Mesenchymal stem cell (in vitro differentiated cells and primary cell): ENCODE measurements around the gene ALDOA.

Source experiments
- DNase-seq: peaks from one replicate; pipeline ENCODE4 v3.0.0-alpha.2; 2013
- H2AFZ ChIP-seq: one replicate; pipeline ENCODE4 v1.6.1; 2013; ENCODE audit warnings: low read depth, mild to moderate bottlenecking, control low read depth, inconsistent platforms, low read length, moderate library complexity
- H2AK5ac ChIP-seq: 2 replicates; pipeline ENCODE4 v1.6.1; 2013; ENCODE audit warnings: low read length, moderate library complexity, mild to moderate bottlenecking, inconsistent platforms; ENCODE audit not compliant: severe bottlenecking
- H2BK120ac ChIP-seq: one replicate; pipeline ENCODE4 v1.6.1; 2013; ENCODE audit warnings: low read depth, mild to moderate bottlenecking, inconsistent platforms, low read length, moderate library complexity
- H2BK12ac ChIP-seq, 2 experiments: one replicate each; pipeline ENCODE4 v1.6.1; 2013; ENCODE audit warnings: inconsistent platforms in 2 of 2, low read length in 2 of 2, mild to moderate bottlenecking in 2 of 2, moderate library complexity in 2 of 2, control low read depth in 1 of 2
- H2BK15ac ChIP-seq: one replicate; pipeline ENCODE4 v1.6.1; 2013; ENCODE audit warnings: mild to moderate bottlenecking, low read depth, inconsistent platforms; ENCODE audit not compliant: poor library complexity, severe bottlenecking
- H2BK5ac ChIP-seq: 2 replicates; pipeline ENCODE4 v1.6.1; 2013; ENCODE audit warnings: low read depth, mild to moderate bottlenecking, low read length, control low read depth, inconsistent platforms; ENCODE audit not compliant: poor library complexity, severe bottlenecking
- H3K14ac ChIP-seq, 2 experiments: one replicate each; pipeline ENCODE4 v1.6.1; 2013; ENCODE audit warnings: inconsistent platforms in 2 of 2, low read length in 2 of 2, control low read depth in 1 of 2, mild to moderate bottlenecking in 1 of 2, moderate library complexity in 1 of 2
- H3K18ac ChIP-seq, 2 experiments: one replicate each; pipeline ENCODE4 v1.6.1; 2013; ENCODE audit warnings: inconsistent platforms in 2 of 2, low read length in 2 of 2, control low read depth in 1 of 2, low read depth in 1 of 2, mild to moderate bottlenecking in 1 of 2
- H3K23ac ChIP-seq, 2 experiments: one replicate each; pipeline ENCODE4 v1.6.1; 2013; ENCODE audit warnings: inconsistent platforms in 2 of 2, low read length in 2 of 2, mild to moderate bottlenecking in 2 of 2, moderate library complexity in 2 of 2, control low read depth in 1 of 2
- H3K27ac ChIP-seq: 2 replicates; pipeline ENCODE4 v1.5.1; 2013; ENCODE audit warnings: mild to moderate bottlenecking, moderate library complexity, low read length, control low read depth, inconsistent platforms; ENCODE audit not compliant: poor library complexity, severe bottlenecking
- H3K27me3 ChIP-seq, 2 experiments: 2 replicates each; pipeline versions ENCODE4 v1.6.1 to v1.7.0; 2013; ENCODE audit warnings: low read length in 2 of 2, mild to moderate bottlenecking in 2 of 2, moderate library complexity in 2 of 2, control low read depth in 1 of 2, inconsistent platforms in 1 of 2; ENCODE audit not compliant: control insufficient read depth in 1 of 2, insufficient read depth in 1 of 2
- H3K36me3 ChIP-seq, 2 experiments: 2 replicates each; pipeline versions ENCODE4 v1.6.1 to v1.7.0; 2013; ENCODE audit warnings: low read length in 2 of 2, control low read depth in 1 of 2, inconsistent platforms in 1 of 2, low read depth in 1 of 2, mild to moderate bottlenecking in 1 of 2; ENCODE audit not compliant: insufficient read depth in 2 of 2, control insufficient read depth in 1 of 2
- H3K4ac ChIP-seq, 2 experiments: one replicate each; pipeline ENCODE4 v1.6.1; 2013; ENCODE audit warnings: inconsistent platforms in 2 of 2, low read length in 2 of 2, mild to moderate bottlenecking in 2 of 2, moderate library complexity in 2 of 2, control low read depth in 1 of 2, low read depth in 1 of 2
- H3K4me1 ChIP-seq: 2 replicates; pipeline ENCODE4 v1.6.1; 2013; ENCODE audit warnings: low read depth, low read length, control low read depth; ENCODE audit not compliant: control insufficient read depth, insufficient read depth
- H3K4me2 ChIP-seq: 2 replicates; pipeline ENCODE4 v1.6.1; 2013; ENCODE audit warnings: low read length, mild to moderate bottlenecking, inconsistent platforms; ENCODE audit not compliant: poor library complexity, severe bottlenecking
- H3K4me3 ChIP-seq, 2 experiments: 2 replicates each; pipeline versions ENCODE4 v1.5.1 to v1.7.0; 2013; ENCODE audit warnings: low read length in 2 of 2, mild to moderate bottlenecking in 2 of 2, control low read depth in 1 of 2, low read depth in 1 of 2; ENCODE audit not compliant: insufficient read depth in 1 of 2
- H3K79me1 ChIP-seq: replicated peaks from 2 replicates; pipeline ENCODE4 v1.6.1; 2013; ENCODE audit warnings: mild to moderate bottlenecking, control low read depth, low read length, inconsistent platforms; ENCODE audit not compliant: poor library complexity, severe bottlenecking
- H3K9ac ChIP-seq: 2 replicates; pipeline ENCODE4 v1.7.0; 2013; ENCODE audit warnings: mild to moderate bottlenecking, low read length, moderate library complexity
- H3K9me3 ChIP-seq: 2 replicates; pipeline ENCODE4 v1.7.0; 2013; ENCODE audit warnings: mild to moderate bottlenecking, low read length; ENCODE audit not compliant: control insufficient read depth
- H4K8ac ChIP-seq: one replicate; pipeline ENCODE4 v1.6.1; 2013; ENCODE audit warnings: inconsistent platforms, mild to moderate bottlenecking, low read length, moderate library complexity
- H4K91ac ChIP-seq: one replicate; pipeline ENCODE4 v1.6.1; 2013; ENCODE audit warnings: mild to moderate bottlenecking, low read length, inconsistent platforms
- WGBS: methylation state at CpG from one replicate; pipeline ENCODE4 v1.1.7; 2013; ENCODE audit warnings: mixed read lengths; 5-methylcytosine and 5-hydroxymethylcytosine counted together

Gene ALDOA

GRCh38 chr16:30112197-30113030 lies 46.9 kb downstream of the ALDOA start:
- 79% methylated on average over 25 of the region's 29 CpGs for WGBS
- no peaks in the 10 kb centered on the region for H3K27me3 ChIP-seq
- peaks cover 11% of the 10 kb centered on the region for H3K4me1 ChIP-seq
- H2BK15ac ChIP-seq = no peak overlapping the region
- H3K4ac ChIP-seq = no peak overlapping the region
- H3K79me1 ChIP-seq = no peaks in the 10 kb centered on the region
- no peak overlapping the region for H3K4me2 ChIP-seq
- H3K9ac ChIP-seq = no peak overlapping the region
- H3K23ac ChIP-seq = peak overlapping the region in 1 of 2 experiments; percentile 29
- peaks cover 62 to 71% of the 10 kb centered on the region in 2 experiments for H3K36me3 ChIP-seq
- H3K27ac ChIP-seq = no peak overlapping the region
- H3K4me3 ChIP-seq = no peak overlapping the region
- H4K8ac ChIP-seq = no peak overlapping the region
- no peak overlapping the region for H3K18ac ChIP-seq
- H2BK12ac ChIP-seq = no peak overlapping the region
- peak; percentile 41 for DNase-seq
- H2BK120ac ChIP-seq = no peak overlapping the region
- no peak overlapping the region for H2BK5ac ChIP-seq
- H4K91ac ChIP-seq = no peak overlapping the region
- no peak overlapping the region for H2AK5ac ChIP-seq
- no peak overlapping the region for H3K14ac ChIP-seq
- H3K9me3 ChIP-seq = no peaks in the 10 kb centered on the region
- no peak overlapping the region for H2AFZ ChIP-seq

- Histone ChIP-seq H3K18ac (no peak within 1 kb of the TSS), H3K4ac (no peak within 1 kb of the TSS), H3K36me3 (peaks cover 62 to 72% of the 10 kb centered on the region in 2 experiments), H3K27me3 (no peaks in the 10 kb centered on the region), H3K4me2 (no peak within 1 kb of the TSS), H3K4me3 (no peak within 1 kb of the TSS), H3K14ac (peak within 1 kb of the TSS in 1 of 2 experiments; percentile 72), H3K27ac (no peak within 1 kb of the TSS), H3K79me1 (no peaks in the 10 kb centered on the region), H2BK15ac (peak within 1 kb of the TSS; percentile 6), H2AFZ (no peak within 1 kb of the TSS), H3K9me3 (no peaks in the 10 kb centered on the region), H4K91ac (no peak within 1 kb of the TSS), H3K23ac (peak within 1 kb of the TSS in 1 of 2 experiments; percentile 29), H2BK12ac (no peak within 1 kb of the TSS), H3K9ac (peak within 1 kb of the TSS; percentile 53), H2BK5ac (no peak within 1 kb of the TSS), H3K4me1 (peaks cover 11% of the 10 kb centered on the region), H4K8ac (peak within 1 kb of the TSS; percentile 0), H2BK120ac (no peak within 1 kb of the TSS), H2AK5ac (no peak within 1 kb of the TSS)
- WGBS = 89% methylated on average over 16 of the region's 20 CpGs
- no peak for DNase-seq
These were observed 47.6 kb downstream of the ALDOA start, which contains the start of gene GDPD3 for GRCh38 chr16:30113031-30113710. TSS of gene GDPD3 (minus strand) at chr16:30113537. CDS start at chr16:30113478, 59 bp downstream.

- H2BK15ac ChIP-seq = peak overlapping the region; percentile 6
- no peaks in the 10 kb centered on the region for H3K9me3 ChIP-seq
- no peak overlapping the region for H3K18ac ChIP-seq
- no peak overlapping the region for H3K4ac ChIP-seq
- no peak overlapping the region for H4K8ac ChIP-seq
- H3K27ac ChIP-seq = no peak overlapping the region
- H3K4me3 ChIP-seq = no peak overlapping the region
- no peak overlapping the region for H2BK120ac ChIP-seq
- no peaks in the 10 kb centered on the region for H3K27me3 ChIP-seq
- H3K4me1 ChIP-seq = peaks cover 11% of the 10 kb centered on the region
- H2AK5ac ChIP-seq = no peak overlapping the region
- 83% methylated on average over 10 of the region's 20 CpGs for WGBS
- no peak overlapping the region for H3K23ac ChIP-seq
- H3K79me1 ChIP-seq = no peaks in the 10 kb centered on the region
- no peak overlapping the region for H3K14ac ChIP-seq
- DNase-seq = no peak
- peaks cover 65 to 74% of the 10 kb centered on the region in 2 experiments for H3K36me3 ChIP-seq
- no peak overlapping the region for H2BK12ac ChIP-seq
- peak overlapping the region; percentile 53 for H3K9ac ChIP-seq
- no peak overlapping the region for H2BK5ac ChIP-seq
- no peak overlapping the region for H2AFZ ChIP-seq
- H4K91ac ChIP-seq = no peak overlapping the region
- H3K4me2 ChIP-seq = no peak overlapping the region
These were observed 48.3 kb downstream of the ALDOA start for GRCh38 chr16:30113711-30114333.

- H3K36me3 ChIP-seq = peaks cover 66 to 80% of the 10 kb centered on the region in 2 experiments
These were observed 48.9 kb downstream of the ALDOA start for GRCh38 chr16:30114411-30114810.

More at GRCh38 chr16:30114411-30114810, 48.9 kb downstream of the ALDOA start:
- Histone ChIP-seq H3K9me3 (no peaks in the 10 kb centered on the region), H3K4me1 (peaks cover 11% of the 10 kb centered on the region), H3K27me3 (no peaks in the 10 kb centered on the region), H2BK5ac (no peak overlapping the region), H2BK12ac (no peak overlapping the region), H3K79me1 (no peaks in the 10 kb centered on the region), H3K14ac (no peak overlapping the region), H2BK120ac (no peak overlapping the region), H3K4ac (no peak overlapping the region), H2BK15ac (no peak overlapping the region), H3K4me3 (no peak overlapping the region), H3K18ac (no peak overlapping the region), H4K8ac (no peak overlapping the region), H4K91ac (no peak overlapping the region), H3K9ac (peak overlapping the region; percentile 53), H2AK5ac (no peak overlapping the region), H2AFZ (no peak overlapping the region), H3K27ac (no peak overlapping the region), H3K23ac (no peak overlapping the region), H3K4me2 (no peak overlapping the region)
- whole genome bisulfite sequencing = 91% methylated on average over 9 of the region's 11 CpGs
- no peak for DNase-seq
